H9 (cell line): ENCODE measurements around the gene IPO9. TPM values are rescaled to one million over a fixed set of nuclear protein-coding genes. Genes with fewer than 3 reads are reported as not detected.

Experiments
- DNase-seq: peaks from one replicate; pipeline ENCODE4 v3.0.0-alpha.2; 2017
- H2AFZ ChIP-seq: one replicate; pipeline ENCODE4 v1.6.1; 2013; ENCODE audit warnings: mild to moderate bottlenecking, low read length, control low read depth, moderate library complexity
- H2AK5ac ChIP-seq: 2 replicates; pipeline ENCODE4 v1.6.1; 2013; ENCODE audit warnings: low read length, control low read depth, mixed read lengths; ENCODE audit not compliant: insufficient read length
- H2BK120ac ChIP-seq: one replicate; pipeline ENCODE4 v1.6.1; 2013; ENCODE audit warnings: low read depth, mild to moderate bottlenecking, low read length, control low read depth, inconsistent platforms; ENCODE audit not compliant: poor library complexity, severe bottlenecking
- H2BK12ac ChIP-seq: 2 replicates; pipeline ENCODE4 v1.6.1; 2013; ENCODE audit warnings: low read length, control low read depth, mixed read lengths, low read depth; ENCODE audit not compliant: insufficient read length
- H2BK15ac ChIP-seq: 2 replicates; pipeline ENCODE4 v1.6.1; 2013; ENCODE audit warnings: low read depth, low read length, control low read depth
- H2BK20ac ChIP-seq: one replicate; pipeline ENCODE4 v1.6.1; 2013; ENCODE audit warnings: low read depth, mild to moderate bottlenecking, low read length, control low read depth, inconsistent platforms; ENCODE audit not compliant: poor library complexity, severe bottlenecking
- H2BK5ac ChIP-seq: 2 replicates; pipeline ENCODE4 v1.6.1; 2013; ENCODE audit warnings: low read length, control low read depth, mixed read lengths; ENCODE audit not compliant: insufficient read length
- H3K14ac ChIP-seq: 2 replicates; pipeline ENCODE4 v1.6.1; 2013; ENCODE audit warnings: low read length, control low read depth; ENCODE audit not compliant: insufficient read depth
- H3K18ac ChIP-seq: 2 replicates; pipeline ENCODE4 v1.6.1; 2013; ENCODE audit warnings: low read depth, mild to moderate bottlenecking, mixed read lengths, low read length, control low read depth; ENCODE audit not compliant: insufficient read length
- H3K23ac ChIP-seq: 2 replicates; pipeline ENCODE4 v1.6.1; 2013; ENCODE audit warnings: low read length, control low read depth, mixed read lengths, low read depth; ENCODE audit not compliant: insufficient read length
- H3K23me2 ChIP-seq: 2 replicates; pipeline ENCODE4 v1.6.1; 2013; ENCODE audit warnings: low read depth, mild to moderate bottlenecking, mixed read lengths, low read length, control low read depth; ENCODE audit not compliant: insufficient read length, poor library complexity, severe bottlenecking
- H3K27ac ChIP-seq: 2 replicates; pipeline ENCODE4 v1.5.1; 2013; ENCODE audit warnings: low read length, control low read depth, mixed read lengths, low read depth; ENCODE audit not compliant: insufficient read length
- H3K27me3 ChIP-seq: 2 replicates; pipeline ENCODE4 v1.6.1; 2013; ENCODE audit warnings: low read length, control low read depth, inconsistent platforms; ENCODE audit not compliant: insufficient read depth
- H3K4ac ChIP-seq: 2 replicates; pipeline ENCODE4 v1.6.1; 2013; ENCODE audit warnings: low read depth, mild to moderate bottlenecking, control low read depth, inconsistent platforms, low read length, moderate library complexity
- H3K4me1 ChIP-seq: 2 replicates; pipeline ENCODE4 v1.6.1; 2013; ENCODE audit warnings: low read length, control low read depth, inconsistent platforms; ENCODE audit not compliant: insufficient read depth
- H3K4me2 ChIP-seq: 2 replicates; pipeline ENCODE4 v1.6.1; 2013; ENCODE audit warnings: low read length, control low read depth, mixed read lengths; ENCODE audit not compliant: insufficient read length, insufficient read depth
- H3K56ac ChIP-seq: 2 replicates; pipeline ENCODE4 v1.6.1; 2013; ENCODE audit warnings: low read depth, mild to moderate bottlenecking, mixed read lengths, low read length, control low read depth; ENCODE audit not compliant: insufficient read length
- H3K79me1 ChIP-seq: 2 replicates; pipeline ENCODE4 v1.6.1; 2013; ENCODE audit warnings: low read depth, mild to moderate bottlenecking, moderate library complexity, low read length, control low read depth, inconsistent platforms; ENCODE audit not compliant: insufficient read depth, poor library complexity, severe bottlenecking
- H3K79me2 ChIP-seq: 2 replicates; pipeline ENCODE4 v1.6.1; 2013; ENCODE audit warnings: low read length, control low read depth, inconsistent platforms; ENCODE audit not compliant: insufficient read depth
- H3K9ac ChIP-seq: 2 replicates; pipeline ENCODE4 v1.6.1; 2013; ENCODE audit warnings: low read length, control low read depth, mixed read lengths; ENCODE audit not compliant: insufficient read length; ENCODE audit errors: extremely low read depth
- H3K9me3 ChIP-seq: one replicate; pipeline ENCODE4 v1.6.1; 2013; ENCODE audit warnings: low read depth, low read length, inconsistent platforms; ENCODE audit not compliant: control insufficient read depth
- H3T11ph ChIP-seq: one replicate; pipeline ENCODE4 v1.6.1; 2013; ENCODE audit warnings: mild to moderate bottlenecking, low read length, control low read depth, inconsistent platforms
- H4K20me1 ChIP-seq: one replicate; pipeline ENCODE4 v1.6.1; 2013; ENCODE audit not compliant: control insufficient read depth, insufficient read length, insufficient read depth
- H4K5ac ChIP-seq: 2 replicates; pipeline ENCODE4 v1.6.1; 2013; ENCODE audit warnings: low read depth, mild to moderate bottlenecking, mixed read lengths, low read length, control low read depth; ENCODE audit not compliant: insufficient read length
- H4K8ac ChIP-seq: replicated peaks from 2 replicates; pipeline ENCODE4 v1.6.1; 2013; ENCODE audit warnings: low read length, control low read depth, mixed read lengths, low read depth; ENCODE audit not compliant: insufficient read length
- H4K91ac ChIP-seq: 2 replicates; pipeline ENCODE4 v1.6.1; 2013; ENCODE audit warnings: low read depth, mild to moderate bottlenecking, moderate library complexity, mixed read lengths, low read length, control low read depth; ENCODE audit not compliant: insufficient read length
- H3K27ac Mint-ChIP-seq, 3 experiments: 2 replicates in 2 of 3; 3 replicates in 1 of 3; pipeline ENCODE4 v1.8.0; 2020 to 2021; ENCODE audit warnings: mixed read lengths in 3 of 3, mild to moderate bottlenecking in 1 of 3, moderate library complexity in 1 of 3
- H3K27me3 Mint-ChIP-seq: 2 replicates; pipeline ENCODE4 v1.8.0; 2021; ENCODE audit warnings: low read depth, mild to moderate bottlenecking, moderate library complexity, mixed read lengths
- H3K36me3 Mint-ChIP-seq, 3 experiments: 2 replicates in 2 of 3; 3 replicates in 1 of 3; pipeline ENCODE4 v1.8.0; 2020 to 2021; ENCODE audit warnings: low read depth in 3 of 3, mixed read lengths in 3 of 3; ENCODE audit not compliant: insufficient read depth in 1 of 3
- H3K4me1 Mint-ChIP-seq, 2 experiments: 2 replicates each; pipeline ENCODE4 v1.8.0; 2020; ENCODE audit warnings: mixed read lengths in 2 of 2
- H3K4me3 Mint-ChIP-seq, 2 experiments: 2 replicates in 1 of 2; 3 replicates in 1 of 2; pipeline ENCODE4 v1.8.0; 2020 to 2021; ENCODE audit warnings: mild to moderate bottlenecking in 2 of 2, mixed read lengths in 2 of 2, moderate library complexity in 1 of 2
- H3K9me3 Mint-ChIP-seq, 2 experiments: 2 replicates in 1 of 2; 3 replicates in 1 of 2; pipeline ENCODE4 v1.8.0; 2020; ENCODE audit warnings: mild to moderate bottlenecking in 2 of 2, mixed read lengths in 2 of 2, moderate library complexity in 1 of 2
- total RNA-seq: library from RNA; stranded (reverse); gene quantifications from 2 replicates; pipeline ENCODE4 v1.2.1, GENCODE V29; 2021
- TF ChIP-seq, protein P1 (sequence below): fragments of 200-600 bp; sonication (generic); conservative IDR thresholded peaks from 3 replicates; pipeline ENCODE4 v1.8.0; 2021; ENCODE audit warnings: antibody characterized with exemption, mild to moderate bottlenecking

Gene IPO9
- total RNA-seq, 1 experiment from 2014 or later: 104 TPM

DNA sequence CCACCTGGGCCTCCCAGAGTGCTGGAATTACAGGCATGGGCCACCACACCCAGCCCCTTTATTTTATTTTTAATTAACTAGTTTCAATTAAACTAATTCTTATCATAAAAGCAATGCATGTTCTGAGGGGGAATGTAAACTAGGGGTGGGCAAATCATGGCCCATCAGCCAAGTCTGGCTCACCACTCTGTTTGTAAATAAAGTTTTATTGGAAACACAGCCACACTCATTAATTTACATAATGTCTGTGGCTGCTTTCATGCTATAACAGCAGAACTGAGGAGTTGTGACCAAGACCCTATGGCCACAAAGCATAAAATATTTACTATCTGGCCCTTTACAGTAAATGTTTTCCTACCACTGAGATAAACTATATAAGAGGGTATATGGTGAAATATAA, 28.7 kb upstream of the IPO9 start:
- peaks cover 22 to 55% (median 48%) of the 10 kb centered on the region in 3 experiments for H3K36me3 Mint-ChIP-seq
- TF ChIP-seq, protein P1, sequence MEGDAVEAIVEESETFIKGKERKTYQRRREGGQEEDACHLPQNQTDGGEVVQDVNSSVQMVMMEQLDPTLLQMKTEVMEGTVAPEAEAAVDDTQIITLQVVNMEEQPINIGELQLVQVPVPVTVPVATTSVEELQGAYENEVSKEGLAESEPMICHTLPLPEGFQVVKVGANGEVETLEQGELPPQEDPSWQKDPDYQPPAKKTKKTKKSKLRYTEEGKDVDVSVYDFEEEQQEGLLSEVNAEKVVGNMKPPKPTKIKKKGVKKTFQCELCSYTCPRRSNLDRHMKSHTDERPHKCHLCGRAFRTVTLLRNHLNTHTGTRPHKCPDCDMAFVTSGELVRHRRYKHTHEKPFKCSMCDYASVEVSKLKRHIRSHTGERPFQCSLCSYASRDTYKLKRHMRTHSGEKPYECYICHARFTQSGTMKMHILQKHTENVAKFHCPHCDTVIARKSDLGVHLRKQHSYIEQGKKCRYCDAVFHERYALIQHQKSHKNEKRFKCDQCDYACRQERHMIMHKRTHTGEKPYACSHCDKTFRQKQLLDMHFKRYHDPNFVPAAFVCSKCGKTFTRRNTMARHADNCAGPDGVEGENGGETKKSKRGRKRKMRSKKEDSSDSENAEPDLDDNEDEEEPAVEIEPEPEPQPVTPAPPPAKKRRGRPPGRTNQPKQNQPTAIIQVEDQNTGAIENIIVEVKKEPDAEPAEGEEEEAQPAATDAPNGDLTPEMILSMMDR: no peak
- no peak overlapping the region for H3K27ac Mint-ChIP-seq

More for the DNA sequence above, 28.7 kb upstream of the IPO9 start:
- no peak overlapping the region for H3K4me2 ChIP-seq
- no peak overlapping the region for H3K14ac ChIP-seq
- H4K20me1 ChIP-seq: no peaks in the 10 kb centered on the region
- H4K91ac ChIP-seq: no peak overlapping the region
- DNase-seq: no peak
- Mint-ChIP-seq H3K9me3 (no peaks in the 10 kb centered on the region), H3K4me1 (no peaks in the 10 kb centered on the region), H3K27me3 (no peaks in the 10 kb centered on the region; the same call in 1 of the 2 replicates), H3K4me3 (no peak overlapping the region)
- H3K4me1 ChIP-seq: no peaks in the 10 kb centered on the region
- no peaks in the 10 kb centered on the region for H3K23me2 ChIP-seq
- no peaks in the 10 kb centered on the region for H3K27me3 ChIP-seq
- H2AFZ ChIP-seq: no peak overlapping the region
- H3K23ac ChIP-seq: no peak overlapping the region
- no peak overlapping the region for H3K56ac ChIP-seq
- no peak overlapping the region for H2BK120ac ChIP-seq
- H2BK20ac ChIP-seq: no peak overlapping the region
- no peak overlapping the region for H3T11ph ChIP-seq
- H2BK15ac ChIP-seq: no peak overlapping the region
- H3K4ac ChIP-seq: no peak overlapping the region
- H3K79me2 ChIP-seq: no peaks in the 10 kb centered on the region
- H3K79me1 ChIP-seq: no peaks in the 10 kb centered on the region
- no peak overlapping the region for H2BK5ac ChIP-seq
- H3K27ac ChIP-seq: no peak overlapping the region
- no peak overlapping the region for H4K5ac ChIP-seq
- H2BK12ac ChIP-seq: no peak overlapping the region
- H3K9ac ChIP-seq: no peak overlapping the region
- H3K9me3 ChIP-seq: no peaks in the 10 kb centered on the region
- no peak overlapping the region for H3K18ac ChIP-seq
- no peak overlapping the region for H2AK5ac ChIP-seq
- H4K8ac ChIP-seq: no peak overlapping the region
